NAMALWA (cell line): ENCODE results near the gene ATRNL1.
"Not testable (repeated sequence)": the region's sequence is repeated elsewhere in the genome, so short reads cannot be mapped to it uniquely, and the experiment has no call there.

Experiments used
- DNase-seq: peaks from one replicate; pipeline ENCODE4 v3.0.0-alpha.2; 2015; ENCODE audit warnings: low spot score

The ATRNL1 gene

DNA sequence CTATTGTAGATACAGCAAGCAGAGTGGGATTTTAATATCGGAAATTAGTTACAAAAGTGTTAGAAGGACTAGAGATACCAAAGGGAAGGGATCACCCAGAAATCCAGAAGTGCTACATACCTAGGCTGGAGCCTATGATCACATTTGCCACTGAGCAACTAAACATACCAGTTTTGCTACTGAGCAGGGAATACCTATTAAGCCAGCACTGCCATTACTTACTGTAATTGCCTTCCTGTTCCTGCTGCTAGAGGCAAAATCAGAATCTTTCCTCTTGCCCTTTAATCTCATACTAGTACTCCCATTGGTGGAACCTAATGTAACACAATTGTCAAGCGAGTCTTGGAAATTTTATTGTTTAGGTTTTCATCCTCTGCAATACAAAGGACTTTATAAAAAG lies 121.7 kb downstream of the ATRNL1 start:
- DNase-seq: no peak

DNA sequence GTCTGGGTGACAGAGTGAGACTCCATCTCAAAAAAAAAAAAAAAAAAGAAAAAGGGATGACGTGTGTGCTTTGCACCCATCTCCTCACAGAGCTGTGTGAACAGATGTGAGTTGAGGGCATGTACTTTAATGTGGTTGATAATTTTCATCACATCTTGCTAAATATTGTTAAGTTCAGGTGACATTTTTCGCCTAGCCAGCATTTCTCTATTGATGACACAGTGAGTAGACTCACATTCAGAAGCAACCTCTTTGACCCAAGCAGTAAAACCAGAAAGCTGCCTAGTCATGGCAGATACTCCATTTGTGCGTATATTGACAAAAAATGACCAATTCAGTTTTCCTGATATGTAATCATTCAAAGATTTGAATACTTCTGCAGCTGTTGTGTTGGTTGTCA lies 126.0 kb downstream of the ATRNL1 start:
- no peak for DNase-seq

DNA sequence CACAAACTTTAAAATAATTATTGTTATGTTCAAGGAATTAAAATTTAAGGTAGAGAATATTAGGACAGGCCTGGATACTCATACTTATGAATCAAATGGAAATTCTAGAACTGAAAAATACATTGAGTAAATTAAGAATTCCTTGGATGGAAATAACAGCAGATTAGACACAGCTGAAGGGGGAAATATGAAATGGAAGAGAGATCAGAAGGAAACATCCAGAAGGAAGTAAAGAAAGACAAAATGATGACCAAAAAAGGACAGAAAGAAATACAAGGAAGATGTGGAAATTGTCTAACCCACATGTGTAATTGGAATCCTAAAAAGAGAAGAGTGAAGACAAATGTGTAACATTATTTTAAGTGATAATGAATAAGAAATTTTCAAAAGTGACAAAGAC lies 128.9 kb downstream of the ATRNL1 start:
- no peak for DNase-seq

DNA sequence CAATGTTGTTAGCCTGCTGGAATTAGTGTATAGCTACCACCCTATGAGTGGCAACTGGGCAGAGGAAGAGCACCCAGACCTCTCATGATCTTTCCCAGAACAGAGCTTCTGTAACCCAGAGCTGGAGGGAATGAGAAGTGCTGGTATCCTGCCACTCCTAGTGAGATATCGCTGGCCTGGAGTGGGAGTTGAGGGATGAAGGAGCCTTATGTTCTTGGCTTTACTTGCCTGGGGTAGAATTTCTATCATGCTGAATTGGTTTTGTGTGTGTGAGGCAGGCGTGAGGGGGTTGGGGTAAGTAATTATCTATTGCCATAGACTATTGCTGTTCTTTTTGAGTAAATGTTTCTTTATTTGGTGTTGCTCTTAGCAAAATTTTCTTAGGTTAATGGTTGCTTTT lies 146.6 kb downstream of the ATRNL1 start:
- no peak for DNase-seq

DNA sequence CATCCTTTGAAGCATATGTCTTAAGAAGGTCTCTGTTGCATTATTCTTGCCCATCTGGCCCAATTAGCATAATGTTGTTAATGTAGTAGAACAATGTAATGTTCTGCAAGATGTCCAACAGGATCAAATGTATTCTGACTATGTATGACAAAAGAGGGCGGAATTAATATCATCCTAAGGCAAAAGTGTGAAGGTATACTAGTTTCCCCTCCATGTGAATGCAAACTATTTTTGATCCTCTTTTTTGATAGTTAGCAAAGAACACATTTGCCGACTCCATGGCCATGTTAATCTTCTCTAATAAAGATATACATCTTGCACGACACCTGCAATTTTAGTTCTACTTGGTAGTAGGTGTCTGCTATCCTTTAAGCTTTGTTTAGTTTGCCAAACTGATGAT lies 157.6 kb downstream of the ATRNL1 start:
- no peak for DNase-seq

DNA sequence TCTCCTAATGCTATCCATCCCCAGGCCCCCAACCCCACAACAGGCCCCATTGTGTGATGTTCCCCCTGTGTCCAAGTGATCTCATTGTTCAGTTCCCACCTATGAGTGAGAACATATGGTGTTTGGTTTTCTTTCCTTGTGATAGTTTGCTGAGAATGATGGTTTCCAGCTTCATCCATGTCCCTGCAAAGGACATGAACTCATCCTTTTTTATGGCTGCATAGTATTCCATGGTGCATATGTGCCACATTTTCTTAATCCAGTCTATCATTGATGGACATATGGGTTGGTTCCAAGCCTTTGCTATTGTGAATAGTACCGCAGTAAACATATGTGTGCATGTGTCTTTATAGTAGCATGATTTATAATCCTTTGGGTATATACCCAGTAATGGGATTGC lies 160.6 kb downstream of the ATRNL1 start:
- DNase-seq: not testable (repeated sequence)

DNA sequence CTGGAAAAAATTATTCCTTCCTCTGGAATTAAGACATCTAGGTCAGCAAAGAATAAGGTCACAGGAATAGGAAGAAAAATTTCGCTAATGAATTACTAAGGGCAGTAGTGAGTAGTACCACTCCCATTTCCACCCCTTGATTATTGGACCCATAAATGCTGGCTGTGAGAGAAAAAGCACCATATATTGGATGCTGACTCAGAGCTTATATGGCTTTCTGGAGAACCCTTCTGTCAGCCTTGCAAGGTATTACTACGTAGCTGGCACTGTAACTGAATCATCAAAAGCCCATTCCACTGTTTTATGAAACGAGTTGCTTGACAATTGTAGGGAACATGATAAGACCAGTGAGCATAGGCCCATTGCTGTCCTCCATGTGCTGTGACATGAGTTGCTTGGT lies 179.3 kb downstream of the ATRNL1 start:
- no peak for DNase-seq

DNA sequence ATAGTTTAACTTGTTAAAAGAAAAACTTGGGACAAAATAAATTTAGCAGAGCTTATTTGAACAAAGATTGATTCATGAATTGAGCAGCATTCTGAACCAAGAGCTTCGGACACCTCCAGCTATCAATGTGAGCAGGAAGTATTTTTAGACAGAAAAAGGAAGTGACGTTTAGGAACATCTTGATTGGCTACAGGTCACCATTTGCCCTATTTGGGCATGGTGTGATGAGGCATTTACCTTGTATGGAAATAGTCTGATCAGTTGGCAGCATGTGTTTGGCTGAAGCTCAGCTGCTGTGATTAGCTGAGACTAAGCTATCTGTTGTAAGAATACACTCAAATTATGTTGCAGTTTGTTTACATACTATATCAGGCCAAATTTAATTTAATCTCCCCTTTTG lies 185.1 kb downstream of the ATRNL1 start:
- DNase-seq: peak; percentile 71

DNA sequence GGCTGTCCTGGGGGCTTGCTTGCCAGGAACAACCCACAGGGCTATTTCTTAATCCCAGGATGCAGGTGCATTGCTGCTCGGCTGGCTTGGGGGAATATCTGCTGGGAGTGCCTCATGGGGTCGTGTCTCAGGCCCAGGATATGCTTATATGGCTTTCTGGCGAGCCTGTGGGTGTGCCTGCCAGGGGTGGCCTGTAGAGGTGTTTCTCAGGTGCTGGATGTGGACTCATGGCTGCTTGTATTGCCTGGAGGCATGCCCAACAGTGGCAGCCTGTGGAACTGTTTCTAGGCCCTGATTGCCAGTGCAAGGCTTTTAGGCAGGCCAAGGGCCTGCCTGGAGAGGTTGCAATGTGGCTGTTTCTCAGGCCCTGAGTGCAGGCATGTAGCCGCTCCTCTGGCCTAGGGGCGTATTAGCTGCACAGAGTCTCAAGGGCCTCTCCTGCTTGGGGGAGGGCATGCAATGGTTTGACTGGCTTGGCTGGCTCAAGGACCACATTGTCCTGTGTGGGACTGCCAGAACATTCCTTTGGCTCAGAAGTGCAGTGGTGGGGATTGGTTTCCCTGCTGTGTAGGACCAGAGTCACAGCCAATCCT lies 202.1 kb downstream of the ATRNL1 start:
- DNase-seq: no peak

DNA sequence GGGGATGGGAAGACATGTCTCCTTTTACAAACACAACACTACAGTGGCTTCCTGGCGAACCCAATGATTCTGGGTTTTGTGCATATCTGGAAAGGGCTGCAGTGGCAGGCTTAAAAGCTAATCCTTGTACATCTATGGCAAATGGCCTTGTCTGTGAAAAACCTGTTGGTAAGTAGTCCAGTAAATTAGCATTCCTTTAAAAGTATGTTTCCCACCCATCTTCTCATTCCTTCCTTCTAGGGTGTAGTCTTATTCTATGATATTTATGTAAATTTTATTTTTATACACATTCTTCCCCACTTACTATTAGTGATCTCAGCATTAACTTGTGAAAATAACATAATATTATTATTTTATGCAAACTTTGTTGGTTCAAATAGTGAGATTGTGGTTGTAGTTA lies 206.9 kb downstream of the ATRNL1 start:
- no peak for DNase-seq

DNA sequence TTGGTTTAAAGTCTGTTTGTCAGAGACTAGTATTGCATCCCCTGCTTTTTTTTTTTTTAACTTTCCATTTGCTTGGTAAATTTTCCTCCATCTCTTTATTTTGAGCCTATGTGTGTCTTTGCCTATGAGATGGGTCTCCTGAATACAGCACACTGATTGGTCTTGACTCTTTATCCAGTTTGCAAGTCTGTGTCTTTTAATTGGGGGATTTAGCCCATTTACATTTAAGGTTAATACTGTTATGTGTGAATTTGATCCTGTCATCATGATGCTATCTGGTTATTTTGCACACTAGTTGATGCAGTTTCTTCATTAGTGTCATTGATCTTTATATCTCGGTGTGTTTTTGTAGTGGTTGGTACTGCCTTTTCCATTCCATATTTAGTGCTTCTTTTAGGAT lies 226.5 kb downstream of the ATRNL1 start:
- DNase-seq: not testable (repeated sequence)

DNA sequence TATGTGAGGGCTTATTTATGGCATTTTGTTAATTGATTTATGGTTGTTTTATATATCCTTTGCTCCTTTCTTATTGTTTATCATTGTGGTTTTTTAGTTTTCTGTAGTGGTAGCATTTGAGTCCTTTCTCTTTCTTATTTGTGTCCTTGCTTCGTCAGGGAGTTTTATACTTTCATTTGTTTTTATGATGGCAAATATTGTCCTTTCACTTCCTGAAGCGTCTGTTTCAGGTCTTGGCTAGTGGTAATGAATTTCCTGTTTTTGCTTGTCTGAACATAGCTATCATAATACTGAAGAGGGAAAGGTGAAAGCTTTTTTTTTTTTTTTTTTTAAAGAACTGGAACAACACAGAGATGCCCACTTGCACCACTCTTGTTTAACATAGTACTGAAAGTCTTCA lies 228.2 kb downstream of the ATRNL1 start:
- no peak for DNase-seq

DNA sequence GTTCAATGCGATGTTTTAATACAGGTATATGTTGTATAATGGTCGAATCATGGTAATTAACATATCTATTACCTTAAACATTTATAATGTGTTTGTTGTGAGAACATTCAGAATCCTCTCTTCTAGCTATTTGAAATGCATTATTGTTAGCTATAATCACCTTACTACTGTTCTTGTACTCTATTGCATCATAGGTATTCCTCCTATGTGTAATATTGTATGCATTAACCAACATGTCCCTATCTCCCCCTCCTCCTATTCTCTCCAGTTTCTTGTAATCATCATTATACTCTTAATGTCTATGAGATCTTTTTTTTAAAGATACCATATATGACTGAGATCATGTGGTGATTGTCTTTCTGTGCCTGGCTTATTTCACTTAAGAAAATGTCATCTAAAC lies 235.2 kb downstream of the ATRNL1 start:
- no peak for DNase-seq

DNA sequence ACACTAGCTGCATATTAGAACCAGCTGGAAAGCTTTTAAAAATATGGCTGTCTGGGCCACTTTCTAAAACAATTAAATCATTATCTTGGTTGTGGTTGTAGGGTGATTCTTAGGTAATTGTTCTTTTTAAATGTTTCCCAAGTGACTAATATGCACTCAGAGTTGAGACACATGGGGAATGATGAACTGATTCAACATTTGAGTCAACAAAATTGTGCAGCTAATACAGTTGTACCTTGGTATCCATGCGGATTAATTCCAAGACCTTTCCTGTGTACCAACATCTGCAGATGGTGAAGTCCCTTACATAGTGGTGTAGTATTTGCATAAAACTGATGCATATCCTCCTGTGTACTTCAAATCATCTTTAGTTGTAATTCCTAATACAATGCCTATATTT lies 242.2 kb downstream of the ATRNL1 start:
- DNase-seq: no peak

DNA sequence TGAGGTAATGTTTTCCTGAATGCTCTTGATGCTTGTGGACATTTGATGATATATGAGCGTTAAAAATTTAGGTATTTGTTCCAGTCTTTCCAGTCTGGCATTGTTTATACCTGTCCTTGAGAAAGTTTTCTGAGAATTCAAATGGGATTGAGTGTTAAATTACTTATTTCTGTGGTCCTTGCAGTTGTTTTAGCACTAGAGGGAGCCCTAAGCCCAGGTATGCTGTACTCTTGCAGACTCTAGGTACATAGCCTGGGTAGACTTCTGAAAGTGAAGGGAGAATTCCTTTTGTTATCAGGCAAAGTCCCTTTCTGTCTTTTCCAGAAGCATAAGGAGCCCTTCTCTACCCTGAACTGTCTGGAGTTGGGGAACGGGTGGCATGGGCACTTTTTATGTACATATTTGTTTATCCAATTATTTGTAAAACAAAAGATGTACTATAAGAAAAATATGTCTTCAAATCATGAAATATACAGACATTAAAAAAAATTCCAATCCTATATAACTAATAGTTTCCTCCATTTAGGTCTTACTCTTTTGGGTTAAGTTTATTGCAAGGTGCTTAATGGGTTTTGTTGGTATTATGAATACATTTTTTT lies 262.1 kb downstream of the ATRNL1 start:
- DNase-seq: peak; percentile 73

DNA sequence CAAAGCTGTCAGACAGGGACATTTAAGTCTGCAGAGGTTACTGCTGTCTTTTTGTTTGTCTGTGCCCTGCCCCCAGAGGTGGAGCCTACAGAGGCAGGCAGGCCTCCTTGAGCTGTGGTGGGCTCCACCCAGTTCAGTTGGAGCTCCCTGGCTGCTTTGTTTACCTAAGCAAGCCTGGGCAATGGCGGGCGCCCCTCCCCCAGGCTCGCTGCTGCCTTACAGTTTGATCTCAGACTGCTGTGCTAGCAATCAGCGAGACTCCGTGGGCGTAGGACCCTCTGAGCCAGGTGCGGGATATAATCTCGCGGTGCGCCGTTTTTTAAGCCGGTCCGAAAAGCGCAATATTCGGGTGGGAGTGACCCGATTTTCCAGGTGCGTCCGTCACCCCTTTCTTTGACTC lies 274.8 kb downstream of the ATRNL1 start:
- DNase-seq: not testable (repeated sequence)

DNA sequence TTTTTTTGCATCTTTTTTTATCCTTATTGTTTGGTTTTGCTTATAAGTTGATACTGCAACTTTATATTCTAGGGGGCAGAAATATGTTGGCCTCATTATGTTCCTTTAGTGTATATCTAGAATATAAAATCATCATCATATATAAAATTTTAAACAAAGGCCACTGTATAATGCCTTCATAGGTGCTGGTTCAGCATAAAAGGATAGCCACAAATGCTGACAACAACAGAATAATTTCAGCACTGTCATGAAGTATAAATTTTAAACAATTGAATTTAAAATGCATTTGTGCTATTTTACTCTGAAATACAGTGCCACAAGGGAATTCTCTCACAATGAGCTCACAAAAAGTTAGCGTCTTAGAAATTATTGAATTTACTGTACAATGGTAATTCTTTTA lies 285.9 kb downstream of the ATRNL1 start:
- no peak for DNase-seq

DNA sequence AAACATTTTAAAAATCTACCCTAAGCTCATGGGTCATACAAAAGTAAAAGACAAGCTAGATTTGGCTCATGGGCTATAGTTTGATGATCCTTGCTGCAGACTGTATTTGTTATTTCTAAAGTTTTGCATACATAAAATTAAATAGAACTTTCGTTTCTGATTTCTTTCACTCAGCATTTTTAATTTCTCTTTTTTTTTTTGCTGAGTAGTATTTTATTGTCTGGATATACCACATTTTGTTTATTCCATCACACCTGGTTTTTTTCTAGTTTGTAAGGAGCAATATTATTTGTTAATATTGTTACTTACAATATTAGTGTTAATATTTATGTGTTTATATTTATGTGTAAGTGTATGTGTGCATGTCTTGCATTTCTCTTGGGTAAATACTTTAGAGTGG lies 291.5 kb downstream of the ATRNL1 start:
- no peak for DNase-seq

DNA sequence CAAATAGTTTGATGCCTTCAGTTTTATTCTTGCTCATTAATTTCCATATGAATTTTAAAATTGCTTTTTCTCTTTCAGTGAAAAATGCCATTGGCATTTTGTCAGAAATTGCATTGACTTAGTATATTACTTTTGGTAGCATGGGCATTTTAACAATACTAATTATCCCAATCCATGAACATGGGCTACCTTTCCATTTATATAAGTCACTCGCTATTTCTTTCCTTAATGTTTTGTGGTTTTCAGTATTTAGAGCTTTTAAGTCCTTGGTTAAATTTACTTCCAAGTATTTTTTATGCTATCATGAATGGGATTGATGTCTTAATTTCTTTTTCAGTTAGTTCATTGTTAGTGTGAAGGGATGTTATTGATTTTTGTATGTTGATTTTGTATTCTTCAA lies 297.4 kb downstream of the ATRNL1 start:
- DNase-seq: no peak

DNA sequence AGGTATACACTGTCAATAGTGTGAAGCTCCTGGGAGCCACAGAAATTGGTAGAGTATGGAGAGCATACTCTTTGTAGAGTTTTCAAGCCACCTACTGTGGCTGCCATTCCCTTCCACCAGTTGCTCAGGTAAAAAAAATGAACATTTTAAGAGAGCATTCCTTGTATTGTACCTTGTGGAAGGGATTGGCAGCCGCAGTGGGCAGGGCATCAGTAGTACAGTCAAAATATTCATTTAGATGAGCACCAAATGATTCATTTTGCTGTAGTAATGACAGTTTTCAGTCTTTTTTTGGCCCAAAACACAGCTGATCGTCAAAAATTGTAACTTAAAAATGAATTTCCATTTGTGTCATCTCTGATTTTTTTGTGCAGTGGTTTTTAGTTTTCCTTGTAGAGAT lies 304.9 kb downstream of the ATRNL1 start:
- no peak for DNase-seq

DNA sequence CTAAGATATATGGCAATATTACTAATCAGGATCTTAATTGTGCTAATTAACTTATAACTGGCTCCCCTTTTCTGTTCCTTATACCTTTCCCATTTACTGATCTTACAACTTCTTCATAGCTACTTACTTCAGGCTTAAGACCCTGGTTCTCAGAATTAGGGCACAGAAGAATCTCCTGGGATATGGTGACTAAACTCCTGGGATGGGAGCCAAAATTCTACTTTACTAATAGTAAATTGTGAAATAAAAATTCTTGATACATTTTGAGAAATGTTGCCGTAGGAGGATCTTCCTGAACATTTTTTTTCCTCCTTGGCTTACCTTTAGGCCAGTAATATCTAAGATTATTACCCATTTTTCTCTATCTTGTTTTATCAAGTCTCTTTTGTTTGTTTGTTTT lies 309.5 kb downstream of the ATRNL1 start:
- DNase-seq: no peak

DNA sequence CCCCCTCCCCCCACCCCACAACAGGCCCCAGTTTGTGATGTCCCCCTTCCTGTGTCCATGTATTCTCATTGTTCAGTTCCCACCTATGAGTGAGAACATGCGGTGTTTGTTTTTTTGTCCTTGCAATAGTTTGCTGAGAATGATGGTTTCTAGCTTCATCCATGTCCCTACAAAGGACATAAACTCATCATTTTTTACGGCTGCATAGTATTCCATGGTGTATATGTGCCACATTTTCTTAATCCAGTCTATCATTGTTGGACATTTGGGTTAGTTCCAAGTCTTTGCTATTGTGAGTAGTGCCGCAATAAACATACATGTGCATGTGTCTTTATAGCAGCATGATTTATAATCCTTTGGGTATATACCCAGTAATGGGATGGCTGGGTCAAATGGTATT lies 312.7 kb downstream of the ATRNL1 start:
- DNase-seq: not testable (repeated sequence)

DNA sequence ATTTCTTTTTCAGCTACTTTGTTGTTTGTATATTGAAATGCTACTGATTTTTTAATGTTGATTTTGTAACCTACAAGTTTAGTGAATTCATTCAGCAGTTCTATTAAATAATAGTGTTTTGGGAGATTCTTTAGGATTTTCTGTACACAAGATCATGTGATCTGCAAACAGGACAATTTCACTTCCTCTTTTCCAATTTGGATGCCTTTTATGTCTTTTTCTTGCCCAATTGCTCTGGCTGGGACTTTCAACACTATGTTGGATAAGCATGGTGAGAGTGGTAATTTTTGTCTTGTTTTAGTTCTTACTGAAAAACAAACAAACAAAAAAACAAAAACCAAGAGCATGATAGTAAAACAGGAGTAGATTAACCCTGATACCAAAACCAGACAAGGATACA lies 316.2 kb downstream of the ATRNL1 start:
- DNase-seq: no peak

DNA sequence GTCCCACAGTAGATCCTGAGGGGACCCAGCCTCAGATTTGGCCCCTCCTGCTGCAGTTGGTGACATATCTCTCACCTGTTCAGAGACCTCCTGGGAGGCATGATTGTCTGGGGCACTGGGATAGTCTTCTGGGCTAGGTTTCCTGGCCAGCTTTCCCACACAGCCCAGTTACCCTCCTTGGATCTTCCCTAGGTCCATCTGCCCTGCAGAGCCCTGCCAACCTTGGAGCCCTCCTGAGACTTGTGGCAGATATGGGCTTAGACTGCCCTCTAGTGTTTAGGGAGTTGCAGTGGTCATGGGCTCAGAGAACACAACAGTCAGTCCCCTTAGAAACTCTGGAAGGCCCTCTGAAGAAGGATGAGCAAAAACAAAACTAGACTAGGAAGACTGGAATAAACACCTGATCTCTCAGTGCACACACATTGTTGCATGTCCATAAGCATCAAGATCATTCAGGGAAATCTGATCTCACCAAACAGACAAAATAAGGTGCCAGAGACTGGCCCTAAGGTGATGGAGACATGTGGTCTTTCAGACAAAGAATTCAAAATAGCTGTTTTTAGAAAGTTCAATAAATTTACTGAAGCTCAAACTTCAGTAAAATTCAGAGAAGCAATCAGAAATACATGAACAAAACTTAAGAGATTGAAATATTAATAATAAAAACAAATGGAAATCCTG lies 324.6 kb downstream of the ATRNL1 start:
- DNase-seq: peak; percentile 72
